Hepatocyte (in vitro differentiated cells): Measurements from ENCODE around the gene ZNF511. TPM values are rescaled to one million over a fixed set of nuclear protein-coding genes. Genes with fewer than 3 reads are reported as not detected.

Experiments used
- DNase-seq: peaks from one replicate; pipeline ENCODE4 v3.0.0-alpha.2; 2016; ENCODE audit warnings: low spot score
- H2AFZ ChIP-seq: fragments of 200-600 bp; sonication (generic); 2 replicates; pipeline ENCODE4 v1.6.0; 2016; ENCODE audit warnings: antibody characterized with exemption, mild to moderate bottlenecking
- H3K27ac ChIP-seq: fragments of 200-600 bp; sonication (generic); 2 replicates; pipeline ENCODE4 v1.5.1; 2016; ENCODE audit warnings: mild to moderate bottlenecking
- H3K27me3 ChIP-seq: fragments of 200-600 bp; sonication (generic); 2 replicates; pipeline ENCODE4 v1.6.1; 2016
- H3K36me3 ChIP-seq: fragments of 200-600 bp; sonication (generic); replicated peaks from 2 replicates; pipeline ENCODE4 v1.5.1; 2016; ENCODE audit warnings: low read depth; ENCODE audit not compliant: insufficient read depth
- H3K4me1 ChIP-seq: fragments of 200-600 bp; sonication (generic); 2 replicates; pipeline ENCODE4 v1.5.1; 2016; ENCODE audit warnings: mild to moderate bottlenecking, moderate library complexity; ENCODE audit not compliant: insufficient read depth
- H3K4me2 ChIP-seq: fragments of 200-600 bp; sonication (generic); 2 replicates; pipeline ENCODE4 v1.6.0; 2016
- H3K4me3 ChIP-seq: fragments of 200-600 bp; sonication (generic); 2 replicates; pipeline ENCODE4 v1.5.1; 2016; ENCODE audit warnings: mild to moderate bottlenecking
- H3K79me2 ChIP-seq: fragments of 200-600 bp; sonication (generic); 2 replicates; pipeline ENCODE4 v1.6.0; 2017; ENCODE audit warnings: mild to moderate bottlenecking
- H3K9me2 ChIP-seq: fragments of 200-600 bp; sonication (generic); replicated peaks from 2 replicates; pipeline ENCODE4 v1.6.0; 2017; ENCODE audit warnings: mild to moderate bottlenecking; ENCODE audit not compliant: insufficient read depth
- H3K9me3 ChIP-seq: fragments of 200-600 bp; sonication (generic); 2 replicates; pipeline ENCODE4 v1.5.1; 2016; ENCODE audit warnings: low read depth, mild to moderate bottlenecking
- H4K20me1 ChIP-seq: fragments of 200-600 bp; sonication (generic); 2 replicates; pipeline ENCODE4 v1.6.0; 2016; ENCODE audit warnings: mild to moderate bottlenecking; ENCODE audit not compliant: insufficient read depth, poor library complexity, severe bottlenecking
- CTCF ChIP-seq: fragments of 200-600 bp; sonication (generic); IDR thresholded peaks from 2 replicates; pipeline ENCODE4 v1.5.1; 2016; ENCODE audit warnings: antibody characterized with exemption, mild to moderate bottlenecking; ENCODE audit not compliant: poor library complexity
- EZH2 ChIP-seq: fragments of 200-600 bp; sonication (generic); IDR thresholded peaks from 2 replicates; pipeline ENCODE4 v1.6.1; 2016; ENCODE audit warnings: antibody characterized with exemption, mild to moderate bottlenecking, borderline replicate concordance
- EZH2phosphoT487 ChIP-seq: fragments of 200-600 bp; sonication (generic); IDR thresholded peaks from one replicate; pipeline ENCODE4 v1.6.1; 2018; ENCODE audit warnings: antibody characterized with exemption, mild to moderate bottlenecking, low read depth, moderate library complexity; ENCODE audit not compliant: unreplicated experiment, severe bottlenecking
- WGBS: methylation state at CpG from one replicate; pipeline ENCODE4 v1.1.6; 2016; ENCODE audit warnings: low lambda C conversion rate; ENCODE audit errors: missing lambda C conversion rate; 5-methylcytosine and 5-hydroxymethylcytosine counted together
- polyA plus RNA-seq: library from polyadenylated mRNA; unstranded; fragments of >200 nt; fragmentation: Nextera tagmentation; extraction: Ambion mirVana; gene quantifications from 2 replicates; pipeline ENCODE4 v1.2.1, GENCODE V29; 2016
- total RNA-seq: library from RNA; depleted of rRNA; stranded (reverse); fragments of >200 nt; gene quantifications from 2 replicates; pipeline ENCODE4 v1.2.3, GENCODE V29; 2014

Gene ZNF511
- total and polyA plus RNA-seq, 2 experiments from 2014 or later = 36.9 to 56.9 TPM

DNA sequence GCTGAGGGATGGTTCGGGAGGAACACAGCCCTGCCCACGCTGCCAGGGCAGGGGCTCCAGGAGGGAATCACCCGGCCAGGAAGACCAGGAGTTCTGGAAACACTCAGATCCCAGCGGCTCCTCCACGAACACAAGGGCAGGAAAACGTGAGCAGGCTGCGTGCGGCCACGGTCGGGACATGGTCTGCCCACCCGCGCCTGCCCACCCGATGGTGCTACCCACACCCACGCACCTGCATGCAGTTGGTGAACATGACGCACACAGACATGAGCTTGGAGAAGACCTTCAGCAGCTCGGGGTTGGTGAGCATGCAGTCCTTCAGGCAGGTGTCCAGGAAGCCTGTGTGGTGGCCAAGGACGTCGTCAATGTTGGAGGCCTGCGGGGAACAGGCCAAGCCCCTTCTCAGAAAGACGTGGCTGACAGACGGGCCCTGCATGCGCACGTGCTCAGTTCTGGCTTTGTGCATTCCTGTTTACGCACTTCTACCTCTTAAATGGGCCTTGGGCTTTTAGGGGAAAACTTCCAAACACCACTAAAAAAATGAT is 25.8 kb upstream of the ZNF511 start:
- Histone ChIP-seq H3K27me3 (no peaks in the 10 kb centered on the region), H3K36me3 (no peaks in the 10 kb centered on the region), H3K9me2 (no peaks in the 10 kb centered on the region), H3K4me2 (no peak overlapping the region), H3K27ac (no peak overlapping the region), H3K9me3 (no peaks in the 10 kb centered on the region), H3K4me1 (peaks cover 15% of the 10 kb centered on the region), H2AFZ (no peak overlapping the region), H3K79me2 (no peaks in the 10 kb centered on the region), H3K4me3 (no peak overlapping the region), H4K20me1 (no peaks in the 10 kb centered on the region)
- DNase-seq = no peak
- TF ChIP-seq EZH2 (no peak), EZH2phosphoT487 (no peak), CTCF (no peak)
- 96% methylated on average over 24 of the region's 24 CpGs for WGBS

DNA sequence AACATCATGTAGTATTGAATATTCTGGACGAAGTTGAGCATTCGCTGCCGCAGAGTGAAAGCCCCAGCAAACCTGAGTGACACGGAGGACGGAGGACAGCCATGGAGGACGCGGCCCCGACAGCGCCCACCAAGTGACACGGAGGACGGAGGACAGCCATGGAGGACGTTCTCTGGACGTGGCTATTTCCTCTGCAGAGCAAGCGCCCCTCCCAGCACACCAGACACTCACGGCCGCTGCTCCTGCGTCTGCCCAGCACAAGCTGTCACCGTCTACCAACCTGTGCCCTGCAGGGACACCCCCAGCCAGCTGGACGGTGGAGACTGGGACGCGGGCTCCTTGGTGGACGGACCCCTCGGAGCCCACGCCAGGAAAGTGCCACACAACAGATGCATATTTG is 24.8 kb upstream of the ZNF511 start:
- TF ChIP-seq EZH2phosphoT487 (no peak), CTCF (no peak), EZH2 (no peak)
- Histone ChIP-seq H2AFZ (no peak overlapping the region), H3K79me2 (no peaks in the 10 kb centered on the region), H3K4me3 (no peak overlapping the region), H3K4me1 (peaks cover 6% of the 10 kb centered on the region), H3K27me3 (no peaks in the 10 kb centered on the region), H3K36me3 (no peaks in the 10 kb centered on the region), H3K4me2 (no peak overlapping the region), H4K20me1 (no peaks in the 10 kb centered on the region), H3K27ac (no peak overlapping the region), H3K9me3 (no peaks in the 10 kb centered on the region), H3K9me2 (no peaks in the 10 kb centered on the region)
- no peak for DNase-seq
- WGBS = 98% methylated on average over 24 of the region's 24 CpGs

DNA sequence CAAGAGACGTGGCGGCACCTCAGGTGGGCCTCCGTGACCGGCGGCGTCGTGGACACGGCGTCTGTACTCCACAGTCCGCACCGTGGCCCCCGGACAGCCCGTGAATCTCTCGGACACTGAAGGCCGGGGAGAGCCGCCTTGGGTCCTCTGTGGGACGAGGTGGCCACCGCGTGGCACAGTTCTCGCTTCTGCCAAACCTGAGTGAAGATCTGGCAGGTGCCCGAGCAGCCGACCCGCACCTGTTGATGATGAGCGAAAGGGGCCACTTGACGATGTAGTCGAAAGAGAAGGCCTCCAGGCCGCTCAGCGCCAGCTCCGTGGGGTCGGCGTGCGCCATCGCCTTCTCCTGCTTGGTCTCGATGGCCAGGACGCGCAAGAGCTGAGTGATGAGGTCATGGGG is 23.5 kb upstream of the ZNF511 start:
- Histone ChIP-seq H3K9me3 (no peaks in the 10 kb centered on the region), H3K27ac (no peak overlapping the region), H3K27me3 (no peaks in the 10 kb centered on the region), H3K79me2 (no peaks in the 10 kb centered on the region), H3K36me3 (no peaks in the 10 kb centered on the region), H3K4me3 (no peak overlapping the region), H3K4me1 (no peaks in the 10 kb centered on the region), H2AFZ (no peak overlapping the region), H4K20me1 (no peaks in the 10 kb centered on the region), H3K9me2 (no peaks in the 10 kb centered on the region), H3K4me2 (no peak overlapping the region)
- DNase-seq = no peak
- 95% methylated on average over 35 of the region's 36 CpGs for WGBS
- no peak for TF ChIP-seq EZH2
- no peak for TF ChIP-seq EZH2phosphoT487
- TF ChIP-seq CTCF = no peak

- DNase-seq = no peak
- WGBS = 91% methylated on average over 18 of the region's 18 CpGs
- no peaks in the 10 kb centered on the region for H3K9me2 ChIP-seq
- H3K9me3 ChIP-seq = no peaks in the 10 kb centered on the region
- no peaks in the 10 kb centered on the region for H4K20me1 ChIP-seq
- no peak overlapping the region for H3K4me3 ChIP-seq
- H3K4me2 ChIP-seq = no peak overlapping the region
- peaks cover 2% of the 10 kb centered on the region for H3K36me3 ChIP-seq
- H3K79me2 ChIP-seq = no peaks in the 10 kb centered on the region
- H2AFZ ChIP-seq = no peak overlapping the region
- no peak overlapping the region for H3K27ac ChIP-seq
- H3K4me1 ChIP-seq = no peaks in the 10 kb centered on the region
- no peaks in the 10 kb centered on the region for H3K27me3 ChIP-seq
- TF ChIP-seq EZH2phosphoT487 (no peak), EZH2 (no peak), CTCF (no peak)
Observed at GRCh38 chr10:133286366-133286765, 22.3 kb upstream of the ZNF511 start.
